Kidney glomerular epithelial cell (primary cell): ENCODE results near the gene SAP25.
"Not testable (repeated sequence)": the region's sequence is repeated elsewhere in the genome, so short reads cannot be mapped to it uniquely, and the experiment has no call there.

Source experiments
- DNase-seq: peaks from one replicate; lab custom pipeline; 2025; lab: John Stamatoyannopoulos, UW

Gene SAP25

DNA sequence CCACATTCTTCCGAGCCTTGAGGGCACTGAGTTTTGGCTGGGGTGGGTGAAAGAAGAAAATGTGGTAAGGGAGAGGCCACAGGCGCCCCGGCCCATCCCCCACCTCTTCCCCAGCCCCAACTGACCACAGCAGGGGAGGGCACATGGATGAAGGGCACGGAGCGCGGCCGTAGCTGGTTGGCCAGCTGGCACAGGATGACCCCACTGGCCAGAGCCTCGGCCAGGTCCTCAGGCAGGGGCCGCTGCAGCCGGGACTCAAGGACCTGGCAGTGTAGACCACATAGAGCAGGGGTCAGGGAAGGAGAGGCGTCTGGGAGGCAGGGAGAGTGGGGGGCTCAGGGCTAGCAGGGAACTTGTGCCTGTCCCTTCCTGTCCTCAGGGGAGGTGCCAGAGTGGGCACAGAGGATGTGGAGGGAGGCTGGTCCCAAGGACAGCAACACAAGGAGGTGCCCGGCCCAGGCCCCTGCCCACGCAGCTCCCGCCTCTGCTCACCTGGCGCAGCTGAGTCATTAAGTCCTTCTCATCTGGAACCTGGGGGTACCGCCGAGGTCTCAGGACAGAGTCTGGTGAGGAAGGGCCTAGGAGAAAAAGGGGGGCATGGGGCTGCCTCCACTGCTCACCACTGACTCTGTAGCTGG is 2.2 kb upstream of the SAP25 start:
- no peak for DNase-seq

DNA sequence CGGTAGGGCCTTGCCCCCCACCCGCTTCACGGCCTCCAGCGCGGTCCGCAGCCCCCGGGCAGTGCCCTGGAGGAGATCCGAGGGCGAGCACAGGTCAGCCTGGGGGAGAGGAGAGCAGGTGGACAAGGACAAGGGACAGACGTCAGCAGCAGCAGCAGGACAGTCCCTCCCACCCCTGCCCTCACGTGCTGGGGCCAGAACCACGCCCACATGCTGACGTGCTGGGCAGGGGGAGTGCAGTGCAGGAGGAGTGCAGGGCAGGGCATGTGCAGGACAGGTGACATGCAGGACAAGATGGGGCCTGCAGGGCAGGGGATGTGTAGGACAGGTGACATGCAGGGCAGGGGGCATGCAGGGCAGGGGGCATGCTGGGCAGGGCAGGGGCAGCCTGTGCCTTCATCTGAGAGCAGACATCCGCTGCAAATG is 1.5 kb upstream of the SAP25 start:
- no peak for DNase-seq

- DNase-seq: no peak
Measured at GRCh38 chr7:100574362-100575205, 884 bp upstream of the SAP25 start.

- no peak for DNase-seq
Measured at GRCh38 chr7:100572949-100573675, 588 bp downstream of the SAP25 start.

- no peak for DNase-seq
Measured at GRCh38 chr7:100572281-100572948, 1.3 kb downstream of the SAP25 start.

DNA sequence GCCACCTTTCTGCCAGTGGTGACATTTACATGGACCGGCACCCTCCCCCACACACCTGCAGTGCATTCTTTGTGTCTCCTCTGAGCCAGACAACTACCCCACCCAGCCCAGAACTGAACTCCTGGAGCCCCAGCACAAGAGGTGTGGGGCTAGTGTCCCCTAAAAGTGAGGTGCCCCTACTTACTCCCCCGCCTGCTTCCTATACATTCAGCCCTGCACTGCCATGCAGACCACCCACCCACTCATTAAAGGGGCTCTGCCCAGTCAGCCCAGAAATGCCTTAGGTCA is 1.9 kb downstream of the SAP25 start:
- no peak for DNase-seq

GRCh38 chr7:100570954-100571828 is 2.5 kb downstream of the SAP25 start:
- DNase-seq: no peak

DNA sequence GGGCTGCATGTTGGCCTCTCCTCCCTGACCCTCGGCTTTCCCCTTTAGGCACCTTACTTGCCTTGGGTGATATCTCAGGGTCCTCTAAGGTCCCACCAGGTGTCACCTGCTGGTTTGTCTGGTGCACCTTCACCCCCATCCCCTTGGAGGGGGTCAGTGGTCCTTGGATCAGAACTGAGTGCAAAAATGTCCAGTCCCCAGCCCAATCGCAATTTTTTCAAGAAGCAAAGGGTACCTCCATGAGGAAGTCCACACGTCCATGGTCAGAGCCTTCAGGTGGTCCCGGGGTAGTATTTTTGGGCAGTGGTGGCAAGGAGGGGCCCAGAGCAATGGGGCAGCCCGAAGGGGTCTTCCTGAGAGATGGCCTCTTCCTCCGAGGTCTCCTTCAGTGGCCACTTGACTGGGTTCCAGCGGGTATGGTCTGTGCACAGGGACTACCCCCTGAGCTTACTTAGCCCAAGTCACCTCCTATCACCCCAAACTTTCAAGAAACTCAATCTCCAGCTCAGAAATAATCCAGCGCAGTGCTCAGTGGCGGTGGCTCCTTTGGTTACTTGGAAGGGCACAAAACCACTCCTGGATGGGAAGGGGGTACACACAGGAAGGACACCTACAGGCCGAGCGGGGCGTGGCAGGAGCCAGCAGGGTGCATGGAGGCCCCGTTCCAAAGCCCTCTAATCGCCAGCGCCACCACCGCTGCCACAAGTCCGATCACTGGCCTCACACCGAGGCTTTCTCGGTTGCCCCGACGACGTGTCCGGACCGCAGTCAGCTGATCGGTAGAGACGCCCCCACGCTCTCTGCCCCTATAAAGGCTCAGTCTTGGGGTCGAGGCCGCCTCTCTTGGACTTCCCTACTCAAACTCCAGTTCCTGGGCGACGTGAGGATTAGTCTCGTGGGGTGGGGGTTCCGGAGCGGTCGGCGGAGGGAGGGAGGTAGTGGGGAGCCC is 4.5 kb downstream of the SAP25 start:
- DNase-seq: no peak

- DNase-seq: no peak
Measured at GRCh38 chr7:100568176-100568895, 5.4 kb downstream of the SAP25 start.

GRCh38 chr7:100567751-100568175 is 5.9 kb downstream of the SAP25 start:
- no peak for DNase-seq

DNA sequence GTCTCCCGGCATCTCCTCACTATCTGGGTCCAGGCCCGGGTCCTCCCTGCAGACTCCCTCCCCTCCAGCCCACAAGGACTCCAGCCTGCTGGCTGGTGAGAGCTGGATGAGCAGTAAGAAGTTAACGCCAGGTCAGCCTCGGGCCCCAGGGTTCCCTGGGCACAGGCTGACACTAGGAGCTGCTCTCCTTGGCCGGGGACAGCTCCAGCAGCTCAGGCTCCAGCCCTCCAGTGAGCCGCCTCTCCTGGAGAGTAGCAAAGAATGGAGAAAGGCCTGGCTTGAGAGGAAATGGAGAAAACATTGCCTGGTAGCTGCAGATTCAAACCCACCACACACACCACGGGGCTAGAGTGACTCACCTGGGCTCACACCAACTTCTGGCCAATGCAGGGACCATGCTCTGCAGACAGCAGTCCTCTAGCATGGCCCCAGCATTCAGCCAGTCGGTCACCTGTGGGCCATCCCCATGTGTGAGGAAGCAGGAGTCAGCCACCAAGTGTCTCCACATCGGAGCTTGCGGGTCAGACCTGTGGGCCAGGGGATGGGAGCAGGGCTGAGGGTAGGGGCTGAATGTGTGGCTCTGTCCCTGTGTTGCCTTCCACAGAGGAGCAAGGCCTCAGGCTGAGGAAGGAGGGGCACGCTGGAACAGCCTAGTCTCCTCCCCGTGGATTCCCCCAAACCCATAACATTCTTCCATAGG is 6.5 kb downstream of the SAP25 start:
- DNase-seq: no peak

- no peak for DNase-seq
Measured at GRCh38 chr7:100566018-100566531, 7.6 kb downstream of the SAP25 start.

DNA sequence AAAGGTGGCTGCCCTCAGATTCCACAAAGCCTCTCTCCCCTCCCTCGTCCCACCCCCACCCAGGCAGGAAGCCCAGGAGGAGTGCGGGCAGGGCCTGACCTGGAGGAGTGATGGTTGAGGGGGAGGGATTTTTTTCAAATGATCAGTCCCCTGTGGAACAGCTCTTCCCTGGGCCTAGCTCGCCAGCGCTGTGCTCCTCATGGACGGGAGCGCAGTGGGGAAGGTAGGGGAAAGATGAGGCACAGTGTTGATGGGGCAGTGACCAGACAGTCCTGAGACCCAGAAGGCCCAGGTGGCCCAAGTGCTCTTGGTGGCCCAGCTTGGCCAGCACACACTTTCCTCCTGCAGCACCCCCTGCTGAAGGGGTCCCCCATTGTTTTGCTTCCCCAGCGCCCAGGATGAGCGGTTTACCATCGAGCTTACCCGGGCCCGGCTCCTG is 8.5 kb downstream of the SAP25 start:
- DNase-seq: no peak

DNA sequence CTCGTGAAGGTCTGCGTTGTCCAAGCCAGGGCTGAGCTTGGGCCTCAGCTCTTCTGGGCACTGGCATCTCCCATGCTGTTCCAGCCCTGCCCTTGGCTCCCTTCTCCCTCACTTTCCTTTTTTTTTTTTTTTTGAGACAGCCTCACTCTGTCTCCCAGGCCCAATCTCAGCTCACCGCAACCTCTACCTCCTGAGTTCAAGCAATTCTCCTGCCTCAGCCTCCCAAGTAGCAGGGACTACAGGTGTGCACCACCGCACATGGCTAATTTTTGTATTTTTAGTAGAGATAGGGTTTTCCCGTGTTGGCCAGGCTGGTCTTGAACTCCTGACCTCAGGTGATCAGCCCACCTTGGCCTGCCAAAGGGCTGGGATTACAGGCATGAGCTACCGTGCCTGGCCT is 9.3 kb downstream of the SAP25 start:
- not testable (repeated sequence) for DNase-seq

GRCh38 chr7:100563809-100564400 is 9.8 kb downstream of the SAP25 start:
- DNase-seq: peak; percentile 33

DNA sequence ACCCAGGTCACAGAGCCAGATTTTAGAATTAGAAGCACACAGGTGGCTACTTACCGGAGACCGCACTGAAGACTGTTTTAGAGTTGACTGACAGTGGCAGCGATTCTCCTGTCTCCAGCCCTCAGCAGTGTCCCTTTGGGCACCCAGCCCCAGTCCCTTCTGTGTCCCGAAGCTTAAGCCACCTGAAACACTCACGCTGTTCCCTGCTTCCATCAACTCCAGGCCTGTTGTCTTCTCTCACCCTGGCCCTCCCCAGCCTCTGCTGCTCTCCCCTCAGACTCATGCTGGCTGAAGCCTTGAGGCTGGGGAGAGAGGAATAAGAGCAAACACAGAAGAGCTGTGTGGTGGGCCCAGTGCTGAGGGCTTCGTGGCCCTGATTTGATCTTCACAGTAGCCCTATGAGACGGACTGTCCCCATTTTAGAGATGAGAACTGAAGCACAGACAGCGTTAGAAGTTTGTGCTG is 10.6 kb downstream of the SAP25 start:
- no peak for DNase-seq

DNA sequence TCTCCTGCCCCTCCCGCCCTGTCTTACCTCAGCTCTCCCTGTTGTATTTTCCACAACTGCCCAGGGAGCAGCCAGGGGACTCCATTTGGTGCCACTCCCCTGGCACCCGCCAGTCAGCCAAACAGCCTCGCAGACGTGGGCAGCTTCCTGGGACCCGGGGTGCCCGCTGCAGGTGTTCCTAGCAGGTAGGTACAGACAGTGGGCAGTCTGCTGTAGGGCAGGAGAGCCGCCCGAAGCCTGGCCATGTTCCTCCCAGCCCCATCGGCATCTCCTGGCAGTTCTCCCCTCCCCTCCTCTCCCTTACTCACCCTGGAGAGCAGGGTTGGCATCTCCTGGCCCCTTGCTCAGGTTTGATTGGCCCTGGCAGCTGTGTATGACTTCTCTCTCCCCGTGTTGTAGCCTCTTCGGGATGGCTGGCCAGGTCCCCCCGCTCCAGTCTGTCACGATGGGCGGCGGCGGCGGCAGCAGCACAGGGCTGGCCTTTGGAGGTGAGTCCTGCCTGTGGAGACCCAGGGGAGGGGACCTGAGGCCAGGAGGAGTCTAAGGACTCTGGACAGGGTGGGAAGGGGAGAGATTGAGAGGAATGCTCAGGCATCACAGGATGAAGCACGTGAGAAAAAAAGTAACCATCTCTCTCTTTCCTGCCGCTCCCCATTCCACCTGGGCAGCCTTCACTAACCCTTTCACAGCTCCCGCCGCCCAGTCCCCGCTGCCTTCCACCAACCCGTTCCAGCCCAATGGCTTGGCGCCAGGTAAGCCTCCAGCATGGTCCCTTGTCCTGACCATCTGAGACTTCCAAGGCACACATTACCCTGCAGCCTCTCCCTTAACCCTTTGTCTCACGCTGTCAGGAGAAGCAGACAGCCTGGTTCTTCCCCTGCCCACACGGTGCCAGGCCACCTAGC is 11.3 kb downstream of the SAP25 start:
- no peak for DNase-seq
